ENCODE data around the gene MTF2.

The MTF2 gene

DNA sequence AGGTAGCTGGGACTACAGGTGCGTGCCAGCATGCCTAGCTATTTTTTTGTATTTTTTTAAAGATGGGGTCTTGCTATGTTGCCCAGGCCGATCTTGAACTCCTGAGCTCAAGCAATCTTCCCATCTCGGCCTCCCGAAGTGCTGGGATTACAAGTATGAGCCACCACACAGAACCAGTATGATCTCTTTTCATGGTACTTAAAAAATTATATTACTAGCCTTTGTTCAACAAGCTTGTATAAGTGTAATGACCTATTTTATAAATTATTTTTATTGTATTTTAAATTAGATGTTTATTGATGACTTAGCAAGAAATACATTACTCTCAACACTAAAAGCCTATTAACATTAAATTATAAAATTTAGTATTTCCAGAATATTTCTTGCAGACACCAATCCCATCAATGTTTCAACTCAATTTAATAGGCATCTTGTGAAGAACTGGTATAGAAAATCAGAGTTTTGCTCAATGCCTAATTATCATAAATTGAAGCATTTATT, 36.0 kb upstream of the MTF2 start:
- Histone ChIP-seq H3K4me3 (ENCODE audit: low read depth, low read length) (no peak overlapping the region), H3K27ac (no peak overlapping the region), H3K4me2 (ENCODE audit: low read length) (no peak overlapping the region), H3K27me3 (ENCODE audit: control insufficient read depth, insufficient read depth, low read length) (no peaks in the 10 kb centered on the region), H3K4me1 (no peaks in the 10 kb centered on the region), H3K36me3 (ENCODE audit: control insufficient read depth, insufficient read depth, low read length) (no peaks in the 10 kb centered on the region), H3K9ac (no peak overlapping the region), H2AFZ (no peak overlapping the region), H3K79me2 (no peaks in the 10 kb centered on the region), H3K9me3 (ENCODE audit: control insufficient read depth, low read length) (no peaks in the 10 kb centered on the region)
- TF ChIP-seq, protein P1, sequence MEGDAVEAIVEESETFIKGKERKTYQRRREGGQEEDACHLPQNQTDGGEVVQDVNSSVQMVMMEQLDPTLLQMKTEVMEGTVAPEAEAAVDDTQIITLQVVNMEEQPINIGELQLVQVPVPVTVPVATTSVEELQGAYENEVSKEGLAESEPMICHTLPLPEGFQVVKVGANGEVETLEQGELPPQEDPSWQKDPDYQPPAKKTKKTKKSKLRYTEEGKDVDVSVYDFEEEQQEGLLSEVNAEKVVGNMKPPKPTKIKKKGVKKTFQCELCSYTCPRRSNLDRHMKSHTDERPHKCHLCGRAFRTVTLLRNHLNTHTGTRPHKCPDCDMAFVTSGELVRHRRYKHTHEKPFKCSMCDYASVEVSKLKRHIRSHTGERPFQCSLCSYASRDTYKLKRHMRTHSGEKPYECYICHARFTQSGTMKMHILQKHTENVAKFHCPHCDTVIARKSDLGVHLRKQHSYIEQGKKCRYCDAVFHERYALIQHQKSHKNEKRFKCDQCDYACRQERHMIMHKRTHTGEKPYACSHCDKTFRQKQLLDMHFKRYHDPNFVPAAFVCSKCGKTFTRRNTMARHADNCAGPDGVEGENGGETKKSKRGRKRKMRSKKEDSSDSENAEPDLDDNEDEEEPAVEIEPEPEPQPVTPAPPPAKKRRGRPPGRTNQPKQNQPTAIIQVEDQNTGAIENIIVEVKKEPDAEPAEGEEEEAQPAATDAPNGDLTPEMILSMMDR (IDR thresholded peaks at IDR 0.05), result no peak

DNA sequence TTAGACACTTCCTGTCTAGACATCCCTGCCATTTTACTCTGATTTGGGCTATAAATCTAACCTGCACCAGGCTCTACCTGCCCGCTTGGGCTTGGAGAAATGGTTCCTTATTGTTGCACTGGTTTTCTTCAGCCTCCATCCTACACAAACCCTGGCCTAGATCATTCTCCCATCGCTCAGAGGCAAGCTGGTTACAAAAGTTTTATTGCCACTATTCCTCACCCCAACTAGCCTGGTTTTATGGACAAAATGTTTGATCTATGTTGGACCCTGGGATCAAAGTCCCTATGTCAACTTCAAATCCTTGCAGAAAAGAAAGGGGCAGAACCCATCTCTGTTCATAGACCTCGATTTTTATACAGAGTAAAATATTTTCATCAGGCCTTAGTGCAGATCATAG, 31.5 kb upstream of the MTF2 start:
- Histone ChIP-seq H3K27me3 (ENCODE audit: control insufficient read depth, insufficient read depth, low read length) (no peaks in the 10 kb centered on the region), H3K4me2 (ENCODE audit: low read length) (no peak overlapping the region), H2AFZ (no peak overlapping the region), H3K9me3 (ENCODE audit: control insufficient read depth, low read length) (no peaks in the 10 kb centered on the region), H3K9ac (no peak overlapping the region), H3K4me3 (ENCODE audit: low read depth, low read length) (no peak overlapping the region), H3K27ac (no peak overlapping the region), H3K79me2 (no peaks in the 10 kb centered on the region), H3K4me1 (no peaks in the 10 kb centered on the region), H3K36me3 (ENCODE audit: control insufficient read depth, insufficient read depth, low read length) (no peaks in the 10 kb centered on the region)
- TF ChIP-seq, protein P1 (IDR thresholded peaks at IDR 0.05), result no peak

DNA sequence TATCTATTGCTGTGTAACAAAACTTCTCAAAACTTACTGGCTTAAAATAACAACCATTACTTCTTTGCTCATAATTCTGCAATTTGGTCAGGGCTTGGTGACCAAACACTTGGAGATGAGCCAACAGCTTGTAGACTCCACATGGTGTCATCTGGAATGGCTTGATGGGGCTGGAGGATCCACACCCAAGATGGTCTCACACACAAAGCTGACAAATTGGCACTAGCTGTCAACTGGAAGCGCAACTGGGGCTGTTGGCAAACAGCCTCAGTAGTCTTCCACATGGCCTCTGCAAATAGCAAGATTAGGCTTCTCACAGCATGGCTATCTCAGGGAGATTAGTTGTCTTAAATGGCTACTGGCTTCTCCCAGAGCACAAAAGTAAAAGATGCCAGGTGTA, 27.1 kb upstream of the MTF2 start:
- no peaks in the 10 kb centered on the region for H3K9me3 ChIP-seq (ENCODE audit: control insufficient read depth, low read length)
- no peaks in the 10 kb centered on the region for H3K4me1 ChIP-seq

DNA sequence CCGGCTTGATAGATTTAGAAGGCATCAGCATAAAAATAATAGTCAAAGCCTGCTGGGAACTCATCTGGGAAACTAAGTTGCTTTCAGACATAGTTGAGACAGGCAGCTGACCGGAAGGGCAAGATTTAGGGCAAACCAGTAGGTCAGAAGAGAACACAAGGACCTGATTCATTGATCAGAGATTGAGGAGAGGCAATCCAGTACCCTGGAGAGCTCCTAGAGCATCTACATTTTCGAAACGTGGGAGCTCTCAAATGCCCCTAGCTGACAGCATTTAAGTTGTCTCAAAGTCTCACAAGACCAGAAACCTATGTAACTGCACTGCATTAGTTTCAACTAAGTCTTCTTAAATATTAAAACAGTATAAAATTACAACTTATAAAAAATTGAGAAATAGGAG, 22.9 kb upstream of the MTF2 start:
- H3K79me2 ChIP-seq, result no peaks in the 10 kb centered on the region
- no peak overlapping the region for H2AFZ ChIP-seq
- H3K27me3 ChIP-seq (ENCODE audit: control insufficient read depth, insufficient read depth, low read length), result no peaks in the 10 kb centered on the region
- H3K9me3 ChIP-seq (ENCODE audit: control insufficient read depth, low read length), result no peaks in the 10 kb centered on the region
- TF ChIP-seq, protein P1 (IDR thresholded peaks at IDR 0.05), result no peak
- no peak overlapping the region for H3K27ac ChIP-seq
- H3K36me3 ChIP-seq (ENCODE audit: control insufficient read depth, insufficient read depth, low read length), result no peaks in the 10 kb centered on the region
- H3K4me3 ChIP-seq (ENCODE audit: low read depth, low read length), result no peak overlapping the region
- H3K4me1 ChIP-seq, result no peaks in the 10 kb centered on the region
- H3K9ac ChIP-seq, result no peak overlapping the region
- H3K4me2 ChIP-seq (ENCODE audit: low read length), result no peak overlapping the region

More for the DNA sequence above, 27.1 kb upstream of the MTF2 start:
- Histone ChIP-seq H3K36me3 (ENCODE audit: control insufficient read depth, insufficient read depth, low read length) (no peaks in the 10 kb centered on the region), H3K79me2 (no peaks in the 10 kb centered on the region), H3K9ac (no peak overlapping the region), H3K4me2 (ENCODE audit: low read length) (no peak overlapping the region), H3K4me3 (ENCODE audit: low read depth, low read length) (no peak overlapping the region), H3K27me3 (ENCODE audit: control insufficient read depth, insufficient read depth, low read length) (no peaks in the 10 kb centered on the region), H3K27ac (no peak overlapping the region), H2AFZ (no peak overlapping the region)
- TF ChIP-seq, protein P1 (IDR thresholded peaks at IDR 0.05), result no peak

DNA sequence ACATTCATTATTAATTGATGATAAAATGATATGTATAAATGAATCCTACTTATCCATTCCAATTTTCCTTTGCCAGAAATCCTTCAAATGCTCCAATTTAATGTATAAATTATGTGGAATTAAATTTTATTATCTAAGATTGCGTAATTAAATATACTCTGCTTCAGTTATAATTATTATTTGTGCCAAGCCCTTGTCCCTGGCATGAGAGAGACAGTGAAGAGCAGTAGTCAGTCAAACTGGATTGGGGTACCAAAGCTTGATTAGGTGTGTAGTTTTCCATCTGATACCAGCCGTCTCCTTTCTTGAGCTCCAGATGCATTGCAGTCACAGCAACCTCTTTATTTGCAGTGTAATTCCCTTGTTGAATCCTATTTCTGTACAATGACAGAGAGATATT, 22.4 kb upstream of the MTF2 start:
- Histone ChIP-seq H3K4me2 (ENCODE audit: low read length) (no peak overlapping the region), H3K4me3 (ENCODE audit: low read depth, low read length) (no peak overlapping the region), H3K36me3 (ENCODE audit: control insufficient read depth, insufficient read depth, low read length) (no peaks in the 10 kb centered on the region), H3K27me3 (ENCODE audit: control insufficient read depth, insufficient read depth, low read length) (no peaks in the 10 kb centered on the region), H3K9me3 (ENCODE audit: control insufficient read depth, low read length) (no peaks in the 10 kb centered on the region), H3K4me1 (no peaks in the 10 kb centered on the region), H3K27ac (no peak overlapping the region), H3K9ac (no peak overlapping the region), H3K79me2 (no peaks in the 10 kb centered on the region), H2AFZ (no peak overlapping the region)
- TF ChIP-seq, protein P1 (IDR thresholded peaks at IDR 0.05), result no peak

Data from parathyroid adenoma (tissue), 2 donors.